HCT116 (cell line): Measurements from ENCODE around the gene KCNK2. TPM values are rescaled to one million over a fixed set of nuclear protein-coding genes. Genes with fewer than 3 reads are reported as not detected.

Experiments
- ATAC-seq: fragments of 200-7000 bp; cut with Tn5 transposase; 2 replicates; pipeline ENCODE4 v1.9.1; 2020; ENCODE audit warnings: mild to moderate bottlenecking, moderate library complexity
- BruUV-seq: library from RNA; stranded (reverse); fragments of 400-500 nt; replicated peaks from 2 replicates; lab custom pipeline; 2021; lab: Mats Ljungman, UMichigan
- CTCF ChIA-PET: fragments of 300-600 bp; sonication (Branson Sonifier 250); formaldehyde crosslinking; loops from one replicate; lab custom pipeline; 2021; ENCODE audit warnings: antibody characterized with exemption; lab: Charles Lee
- POLR2A ChIA-PET: fragments of 300-600, 350-600 bp; sonication (Branson Sonifier 250); formaldehyde crosslinking; loops from one replicate; lab custom pipeline; 2021; ENCODE audit warnings: antibody characterized with exemption; lab: Charles Lee
- RAD21 ChIA-PET, 2 experiments: fragments of 300-600 bp; sonication (Branson Sonifier 250); formaldehyde crosslinking; loops; one replicate each; lab custom pipeline; 2023; ENCODE audit warnings: low total read pairs in 2 of 2; ENCODE audit not compliant: uncharacterized antibody in 2 of 2, unreplicated experiment in 2 of 2, low non-redundant PET in 1 of 2; lab: Charles Lee
- DNase-seq: peaks from one replicate; pipeline ENCODE4 v3.0.0-alpha.2; 2010; ENCODE audit warnings: low read depth, low spot score
- H2AFZ ChIP-seq: fragments of 200-600 bp; shearing (Covaris generic), sonication (generic); 2 replicates; pipeline ENCODE4 v1.6.1; 2017; ENCODE audit warnings: low read depth, mixed run types, mixed read lengths, antibody characterized with exemption, low read length; ENCODE audit not compliant: poor library complexity, severe bottlenecking
- H3K27ac ChIP-seq: 2 replicates; pipeline ENCODE4 v1.5.1; 2012; ENCODE audit warnings: low read depth, low read length
- H3K27me3 ChIP-seq: fragments of 200-600 bp; sonication (generic); 2 replicates; pipeline ENCODE4 v1.6.1; 2016; ENCODE audit warnings: mixed run types, low read length, mixed read lengths; ENCODE audit not compliant: insufficient read depth
- H3K36me3 ChIP-seq, 2 experiments: fragments of 200-500 bp in 1 of 2; fragments of 200-600 bp in 1 of 2; sonication (Bioruptor generic) in 1 of 2; sonication (generic) in 1 of 2; 2 replicates each; pipeline versions ENCODE4 v1.5.1 to v1.6.1; 2014 to 2016; ENCODE audit warnings: low read length in 2 of 2, inconsistent platforms in 1 of 2, mixed read lengths in 1 of 2, mixed run types in 1 of 2; ENCODE audit not compliant: insufficient read depth in 2 of 2, control insufficient read depth in 1 of 2
- H3K4me1 ChIP-seq, 2 experiments: fragments of 200-600 bp in 1 of 2; sonication (generic) in 1 of 2; 2 replicates each; pipeline versions ENCODE4 v1.5.1 to v1.6.1; 2012 to 2017; ENCODE audit warnings: low read length in 2 of 2, inconsistent platforms in 1 of 2, mild to moderate bottlenecking in 1 of 2, mixed read lengths in 1 of 2, mixed run types in 1 of 2, moderate library complexity in 1 of 2; ENCODE audit not compliant: insufficient read depth in 2 of 2, control insufficient read depth in 1 of 2
- H3K4me2 ChIP-seq: fragments of 200-600 bp; sonication (generic); 2 replicates; pipeline ENCODE4 v1.6.1; 2017; ENCODE audit warnings: mixed run types, low read length, mixed read lengths
- H3K4me3 ChIP-seq, 2 experiments: fragments of 200-600 bp in 1 of 2; sonication (generic) in 1 of 2; replicated peaks in 1 of 2; 2 replicates each; pipeline ENCODE4 v1.5.1; 2011 to 2016; ENCODE audit warnings: low read length in 2 of 2, control low read depth in 1 of 2, low read depth in 1 of 2, mild to moderate bottlenecking in 1 of 2, mixed read lengths in 1 of 2, mixed run types in 1 of 2
- H3K79me2 ChIP-seq: fragments of 200-600 bp; sonication (generic); 2 replicates; pipeline ENCODE4 v1.6.1; 2017; ENCODE audit warnings: mild to moderate bottlenecking, mixed run types, low read length, moderate library complexity, mixed read lengths; ENCODE audit not compliant: insufficient read depth
- H3K9ac ChIP-seq: fragments of 200-600 bp; sonication (generic); 2 replicates; pipeline ENCODE4 v1.6.1; 2016; ENCODE audit warnings: low read length, mixed read lengths
- H3K9me2 ChIP-seq: fragments of 200-600 bp; sonication (generic), shearing (Covaris generic); 2 replicates; pipeline ENCODE4 v1.6.1; 2017; ENCODE audit warnings: mixed run types, mild to moderate bottlenecking, moderate library complexity; ENCODE audit not compliant: insufficient read depth
- H3K9me3 ChIP-seq, 2 experiments: fragments of 200-500 bp in 1 of 2; fragments of 200-600 bp in 1 of 2; sonication (Bioruptor generic) in 1 of 2; sonication (generic) in 1 of 2; 2 replicates each; pipeline ENCODE4 v1.6.1; 2014 to 2017; ENCODE audit warnings: low read length in 2 of 2, mixed read lengths in 2 of 2, inconsistent platforms in 1 of 2, low read depth in 1 of 2, mild to moderate bottlenecking in 1 of 2, mixed run types in 1 of 2, moderate library complexity in 1 of 2; ENCODE audit not compliant: control insufficient read depth in 1 of 2, insufficient read depth in 1 of 2
- H4K20me1 ChIP-seq: fragments of 200-600 bp; sonication (generic), shearing (Covaris generic); 2 replicates; pipeline ENCODE4 v1.6.1; 2017; ENCODE audit warnings: mixed run types, mild to moderate bottlenecking, moderate library complexity; ENCODE audit not compliant: insufficient read depth
- CBX3 ChIP-seq: IDR thresholded peaks from 2 replicates; pipeline ENCODE4 v1.6.1; 2012; ENCODE audit warnings: low read depth
- CEBPB ChIP-seq: IDR thresholded peaks from 2 replicates; pipeline ENCODE4 v1.6.1; 2012; ENCODE audit warnings: low read depth
- ELF1 ChIP-seq: IDR thresholded peaks from 2 replicates; pipeline ENCODE4 v1.6.1; 2012; ENCODE audit warnings: low read depth, borderline replicate concordance
- EZH2 ChIP-seq: fragments of 200-600 bp; sonication (generic); IDR thresholded peaks from 2 replicates; pipeline ENCODE4 v1.6.1; 2017; ENCODE audit warnings: antibody characterized with exemption, mixed run types
- FOSL1 ChIP-seq: IDR thresholded peaks from 2 replicates; pipeline ENCODE4 v1.6.1; 2012; ENCODE audit warnings: low read depth
- POLR2A ChIP-seq: IDR thresholded peaks from 2 replicates; pipeline ENCODE4 v1.7.0; 2011; ENCODE audit warnings: borderline replicate concordance; ENCODE audit not compliant: insufficient read depth, insufficient read length; ENCODE audit errors: extremely low read depth
- POLR2AphosphoS5 ChIP-seq: IDR thresholded peaks from 2 replicates; pipeline ENCODE4 v1.6.1; 2011; ENCODE audit warnings: mild to moderate bottlenecking, low read depth, low read length, moderate library complexity
- RAD21 ChIP-seq: IDR thresholded peaks from 2 replicates; pipeline ENCODE4 v1.6.1; 2012; ENCODE audit warnings: low read depth, mild to moderate bottlenecking
- SIN3A ChIP-seq: IDR thresholded peaks from 2 replicates; pipeline ENCODE4 v1.6.1; 2012; ENCODE audit warnings: low read depth
- SP1 ChIP-seq: IDR thresholded peaks from 2 replicates; pipeline ENCODE4 v1.6.1; 2012; ENCODE audit warnings: low read depth
- SRF ChIP-seq: IDR thresholded peaks from 2 replicates; pipeline ENCODE4 v1.6.1; 2012; ENCODE audit warnings: low read depth
- YY1 ChIP-seq: IDR thresholded peaks from 2 replicates; pipeline ENCODE4 v1.6.1; 2011; ENCODE audit warnings: low read length, low read depth, moderate library complexity, mild to moderate bottlenecking; ENCODE audit not compliant: insufficient replicate concordance; ENCODE audit errors: extremely low read depth
- ZFX ChIP-seq: fragments of 450-650 bp; IDR thresholded peaks from 2 replicates; pipeline ENCODE4 v1.6.1; 2017
- intact Hi-C: fragments of 100-400 bp; cut with micrococcal nuclease; formaldehyde crosslinking; loops from 2 replicates; pipeline ENCODE4 v1.10.0; 2022
- total RNA-seq: library from RNA; stranded (reverse); gene quantifications from one replicate; pipeline ENCODE4 v1.2.1, GENCODE V29; 2021; ENCODE audit not compliant: unreplicated experiment
- TF ChIP-seq, protein P1 (sequence below): IDR thresholded peaks from 2 replicates; pipeline ENCODE4 v1.6.1; 2012; ENCODE audit warnings: low read depth
- TF ChIP-seq, protein P2 (sequence below): IDR thresholded peaks from 2 replicates; pipeline ENCODE4 v1.6.1; 2012
- TF ChIP-seq, protein P3 (sequence below): IDR thresholded peaks from 2 replicates; pipeline ENCODE4 v1.6.1; 2012

The KCNK2 gene
- total RNA-seq, 1 experiment from 2014 or later, result 0.27 TPM

DNA sequence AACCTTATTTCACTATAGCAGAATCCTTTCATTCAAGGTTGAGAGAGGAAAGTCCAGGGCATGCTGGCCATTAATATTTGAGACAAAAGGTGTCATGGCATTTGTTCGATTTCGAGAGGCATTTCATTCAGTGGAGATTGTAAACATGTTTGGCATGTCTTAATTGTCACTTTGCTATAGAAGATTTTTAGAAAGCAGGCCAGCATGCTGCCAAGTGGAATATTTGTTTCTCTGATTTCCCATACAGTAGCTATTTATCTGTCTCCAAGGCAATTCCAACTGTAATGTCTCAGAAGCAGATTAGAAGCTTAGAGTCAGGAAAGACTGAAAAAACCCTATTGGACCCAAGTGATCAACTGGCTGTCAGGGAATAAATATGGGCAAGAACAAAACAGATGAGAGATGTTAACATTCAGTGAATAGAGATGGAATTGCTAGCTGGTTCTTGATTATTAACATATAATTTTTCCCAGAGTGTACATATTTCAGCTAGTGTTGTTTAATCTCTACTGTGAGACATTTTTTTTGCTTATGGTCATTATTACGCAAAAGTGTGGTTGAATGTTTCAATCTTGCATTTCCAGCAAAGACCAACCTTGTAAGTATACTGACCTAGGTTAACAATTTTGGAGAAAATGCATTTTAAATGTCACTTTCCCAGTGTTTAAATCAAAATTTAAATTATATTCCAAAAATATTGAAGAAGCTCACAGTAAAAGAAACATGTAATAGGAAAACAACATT, 174.6 kb downstream of the KCNK2 start:
- no peak overlapping the region for H3K4me2 ChIP-seq
- H2AFZ ChIP-seq, result no peak overlapping the region
- BruUV-seq, result no TSS peak
- no peaks in the 10 kb centered on the region for H4K20me1 ChIP-seq
- no peaks in the 10 kb centered on the region for H3K9me2 ChIP-seq
- no peaks in the 10 kb centered on the region for H3K79me2 ChIP-seq
- RAD21 ChIA-PET, result no interaction called here
- CTCF ChIA-PET, result no interaction called here
- no peaks in the 10 kb centered on the region for H3K4me1 ChIP-seq
- DNase-seq, result no peak
- intact Hi-C loops, result no loop called here
- no peaks in the 10 kb centered on the region for H3K36me3 ChIP-seq
- 0 out of 2 replicates have a peak, but pooled peaks cover 3% of the 10 kb centered on the region for H3K27me3 ChIP-seq
- no peak overlapping the region for H3K27ac ChIP-seq
- POLR2A ChIA-PET, result no interaction called here
- ATAC-seq, result no peak
- no peak overlapping the region for H3K4me3 ChIP-seq
- no peaks in the 10 kb centered on the region for H3K9me3 ChIP-seq
- TF ChIP-seq CBX3 (no peak), EZH2 (no peak), FOSL1 (no peak), RAD21 (no peak), POLR2A (no peak), ELF1 (no peak), ZFX (no peak), SP1 (no peak), YY1 (no peak), SRF (no peak), POLR2AphosphoS5 (no peak), CEBPB (no peak), SIN3A (no peak)
- TF ChIP-seq, protein P1, sequence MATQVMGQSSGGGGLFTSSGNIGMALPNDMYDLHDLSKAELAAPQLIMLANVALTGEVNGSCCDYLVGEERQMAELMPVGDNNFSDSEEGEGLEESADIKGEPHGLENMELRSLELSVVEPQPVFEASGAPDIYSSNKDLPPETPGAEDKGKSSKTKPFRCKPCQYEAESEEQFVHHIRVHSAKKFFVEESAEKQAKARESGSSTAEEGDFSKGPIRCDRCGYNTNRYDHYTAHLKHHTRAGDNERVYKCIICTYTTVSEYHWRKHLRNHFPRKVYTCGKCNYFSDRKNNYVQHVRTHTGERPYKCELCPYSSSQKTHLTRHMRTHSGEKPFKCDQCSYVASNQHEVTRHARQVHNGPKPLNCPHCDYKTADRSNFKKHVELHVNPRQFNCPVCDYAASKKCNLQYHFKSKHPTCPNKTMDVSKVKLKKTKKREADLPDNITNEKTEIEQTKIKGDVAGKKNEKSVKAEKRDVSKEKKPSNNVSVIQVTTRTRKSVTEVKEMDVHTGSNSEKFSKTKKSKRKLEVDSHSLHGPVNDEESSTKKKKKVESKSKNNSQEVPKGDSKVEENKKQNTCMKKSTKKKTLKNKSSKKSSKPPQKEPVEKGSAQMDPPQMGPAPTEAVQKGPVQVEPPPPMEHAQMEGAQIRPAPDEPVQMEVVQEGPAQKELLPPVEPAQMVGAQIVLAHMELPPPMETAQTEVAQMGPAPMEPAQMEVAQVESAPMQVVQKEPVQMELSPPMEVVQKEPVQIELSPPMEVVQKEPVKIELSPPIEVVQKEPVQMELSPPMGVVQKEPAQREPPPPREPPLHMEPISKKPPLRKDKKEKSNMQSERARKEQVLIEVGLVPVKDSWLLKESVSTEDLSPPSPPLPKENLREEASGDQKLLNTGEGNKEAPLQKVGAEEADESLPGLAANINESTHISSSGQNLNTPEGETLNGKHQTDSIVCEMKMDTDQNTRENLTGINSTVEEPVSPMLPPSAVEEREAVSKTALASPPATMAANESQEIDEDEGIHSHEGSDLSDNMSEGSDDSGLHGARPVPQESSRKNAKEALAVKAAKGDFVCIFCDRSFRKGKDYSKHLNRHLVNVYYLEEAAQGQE, result no peak
- TF ChIP-seq, protein P2, sequence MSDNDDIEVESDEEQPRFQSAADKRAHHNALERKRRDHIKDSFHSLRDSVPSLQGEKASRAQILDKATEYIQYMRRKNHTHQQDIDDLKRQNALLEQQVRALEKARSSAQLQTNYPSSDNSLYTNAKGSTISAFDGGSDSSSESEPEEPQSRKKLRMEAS, result no peak
- TF ChIP-seq, protein P3, sequence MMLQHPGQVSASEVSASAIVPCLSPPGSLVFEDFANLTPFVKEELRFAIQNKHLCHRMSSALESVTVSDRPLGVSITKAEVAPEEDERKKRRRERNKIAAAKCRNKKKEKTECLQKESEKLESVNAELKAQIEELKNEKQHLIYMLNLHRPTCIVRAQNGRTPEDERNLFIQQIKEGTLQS, result no peak
- H3K9ac ChIP-seq, result no peak overlapping the region
